ENCODE data around the gene PCK2.

GRCh38 chr14:24076302-24076601, 17.9 kb upstream of the PCK2 start:
- TF ChIP-seq POLR2AphosphoS5 (IDR thresholded peaks at IDR 0.05; ENCODE audit: insufficient read depth in 1 of 2, low read depth in 1 of 2) (no peak), POLR2A (IDR thresholded peaks at IDR 0.05) (no peak)

Measured in vagina (tissue), 2 donors.